Dermis blood vessel endothelial cell (primary cell): ENCODE measurements around the gene CD63. TPM values are rescaled to one million over a fixed set of nuclear protein-coding genes. Genes with fewer than 3 reads are reported as not detected.
A peak's percentile ranks its signal among the peaks of the same experiment; 100 is the strongest.

Source experiments
- DNase-seq: peaks from one replicate; pipeline ENCODE4 v3.0.0; 2010
- total RNA-seq: library from RNA; depleted of rRNA; stranded (reverse); fragments of >200 nt; gene quantifications from 2 replicates; pipeline ENCODE4 v1.2.3, GENCODE V29; 2014

Gene CD63
- total RNA-seq, 1 donor from 2014 or later: 1,427 TPM

- peak; percentile 90 for DNase-seq
Measured at GRCh38 chr12:55738123-55739024, 9.6 kb upstream of the CD63 start.

- DNase-seq: no peak
Measured at GRCh38 chr12:55737581-55738122, 8.8 kb upstream of the CD63 start.

GRCh38 chr12:55736780-55737580 lies 8.2 kb upstream of the CD63 start:
- peak; percentile 84 for DNase-seq

DNA sequence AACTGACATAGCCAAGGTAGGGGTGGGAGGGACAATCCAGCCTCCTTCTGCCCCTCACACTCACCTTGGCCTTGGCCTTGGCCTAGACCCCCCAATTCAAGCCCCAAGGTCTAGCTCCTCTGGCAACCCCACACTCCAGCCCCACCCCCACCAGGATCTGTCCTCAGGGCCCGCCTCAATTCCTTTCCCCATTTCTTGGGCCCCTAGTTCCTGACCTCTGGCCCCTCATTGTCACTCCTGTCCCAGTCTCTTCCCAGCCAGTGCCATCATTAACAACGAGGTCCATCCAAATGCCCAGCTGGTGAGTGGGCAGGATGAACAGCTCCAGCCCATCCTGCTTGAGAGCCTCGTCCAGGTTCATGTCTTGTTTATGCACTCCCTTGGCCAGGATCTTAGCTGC lies 7.3 kb upstream of the CD63 start:
- no peak for DNase-seq

GRCh38 chr12:55734595-55734994 lies 5.8 kb upstream of the CD63 start:
- DNase-seq: no peak

DNA sequence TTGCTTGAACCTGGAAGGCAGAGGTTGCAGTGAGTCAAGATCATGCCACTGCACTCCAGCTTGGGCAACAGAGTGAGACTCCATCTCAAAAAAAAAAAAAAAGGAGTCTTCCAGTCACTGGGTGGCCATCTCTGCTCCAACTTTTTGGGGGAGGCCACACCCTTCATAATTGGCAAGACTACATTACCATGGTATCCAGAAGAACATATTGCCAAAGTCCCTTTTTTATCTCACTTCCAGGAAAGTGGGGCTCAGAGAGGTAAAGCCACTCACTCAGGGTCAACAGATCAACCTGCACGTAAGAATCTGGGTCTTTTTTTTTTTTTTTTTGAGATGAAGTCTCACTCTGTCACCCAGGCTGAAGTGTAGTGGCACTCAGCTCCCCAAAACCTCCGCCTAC lies 5.0 kb upstream of the CD63 start:
- no peak for DNase-seq

- no peak for DNase-seq
Measured at GRCh38 chr12:55733021-55733555, 4.3 kb upstream of the CD63 start.

- no peak for DNase-seq
Measured at GRCh38 chr12:55732288-55732687, 3.5 kb upstream of the CD63 start.

GRCh38 chr12:55729819-55730818 lies 1.3 kb upstream of the CD63 start:
- DNase-seq: peak; percentile 77

DNA sequence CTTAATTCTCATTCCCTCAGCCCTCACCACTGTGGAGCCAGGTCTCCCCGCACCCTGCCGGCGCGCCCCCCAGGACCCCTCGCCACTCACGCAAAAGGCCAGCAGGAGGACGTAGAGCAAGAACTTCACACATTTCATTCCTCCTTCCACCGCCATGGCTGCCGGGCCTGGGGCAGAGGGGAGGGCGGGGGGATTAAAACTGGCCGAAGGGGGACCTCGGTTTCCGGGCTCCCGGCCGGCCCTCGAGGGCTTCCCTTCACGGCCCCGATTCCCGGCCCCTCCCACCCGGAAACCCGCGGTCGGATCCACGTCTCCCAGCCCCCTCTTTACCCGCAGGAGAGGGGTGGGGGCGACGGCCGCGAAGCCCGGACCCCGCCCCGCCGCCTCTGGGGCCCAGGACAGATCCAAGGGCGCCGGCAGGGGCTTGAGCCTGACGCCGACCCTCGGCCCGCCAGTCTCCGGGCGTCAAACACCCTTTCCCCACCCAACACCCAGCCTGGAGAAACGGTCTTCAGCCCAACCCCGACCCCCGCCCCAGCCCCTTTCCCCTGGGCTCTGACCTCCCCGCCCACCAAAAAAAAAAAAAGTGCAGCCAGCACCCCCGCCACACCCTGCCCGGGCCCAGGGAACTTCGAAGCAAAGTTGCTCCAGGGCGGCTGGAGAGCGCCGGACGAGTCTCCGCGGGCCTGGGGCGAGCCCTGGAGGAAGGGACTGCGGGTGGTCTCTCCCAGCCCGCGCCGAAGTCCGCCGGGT lies 447 bp downstream of the CD63 start:
- DNase-seq: peak; percentile 70

DNA sequence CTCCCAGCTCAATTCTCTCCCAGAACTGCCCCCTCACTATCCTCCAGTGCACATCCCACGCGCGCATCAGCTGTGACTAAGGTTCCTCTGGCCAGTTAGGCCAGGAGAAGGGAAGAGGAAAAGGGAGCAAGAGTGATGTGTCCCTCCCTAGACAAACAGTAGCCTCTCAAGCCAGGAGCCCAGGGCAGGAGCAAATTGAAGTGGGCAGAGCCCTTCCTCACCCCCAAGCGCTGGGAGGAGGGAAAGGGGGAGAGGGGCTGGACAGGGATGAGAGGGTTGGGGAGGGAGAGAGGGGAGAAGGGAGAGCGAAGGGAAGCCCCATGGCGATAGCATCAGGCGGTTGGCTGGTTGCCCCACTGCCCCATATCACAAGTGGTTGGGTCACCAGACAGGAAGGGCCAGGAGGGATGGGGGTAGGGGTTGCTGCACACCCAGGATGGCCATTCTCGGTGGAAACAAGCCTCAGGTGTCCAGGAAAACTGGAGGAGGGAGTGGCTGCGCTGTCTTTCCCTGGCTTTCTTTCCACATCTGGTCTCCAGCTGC lies 1.1 kb downstream of the CD63 start:
- DNase-seq: peak; percentile 47

DNA sequence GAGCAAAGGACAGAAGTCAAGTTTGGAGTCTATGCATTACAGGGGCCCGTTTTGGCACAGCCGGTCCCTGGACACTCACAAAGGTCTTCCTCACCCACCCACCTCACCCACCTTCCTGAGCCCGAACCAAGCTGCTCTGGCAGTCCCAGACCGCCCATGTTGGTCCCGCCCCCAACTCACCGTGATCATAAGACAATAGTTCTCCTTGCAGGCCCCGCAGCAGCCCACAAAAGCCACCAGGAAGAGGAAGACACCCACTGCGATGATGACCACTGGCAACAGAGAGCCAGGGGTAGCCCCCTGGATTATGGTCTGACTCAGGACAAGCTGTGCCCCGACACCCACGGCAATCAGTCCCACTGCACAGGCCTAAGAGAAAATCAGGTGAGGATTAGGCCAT lies 1.8 kb downstream of the CD63 start:
- DNase-seq: no peak

- DNase-seq: no peak
Measured at GRCh38 chr12:55725556-55725955, 3.3 kb downstream of the CD63 start.

DNA sequence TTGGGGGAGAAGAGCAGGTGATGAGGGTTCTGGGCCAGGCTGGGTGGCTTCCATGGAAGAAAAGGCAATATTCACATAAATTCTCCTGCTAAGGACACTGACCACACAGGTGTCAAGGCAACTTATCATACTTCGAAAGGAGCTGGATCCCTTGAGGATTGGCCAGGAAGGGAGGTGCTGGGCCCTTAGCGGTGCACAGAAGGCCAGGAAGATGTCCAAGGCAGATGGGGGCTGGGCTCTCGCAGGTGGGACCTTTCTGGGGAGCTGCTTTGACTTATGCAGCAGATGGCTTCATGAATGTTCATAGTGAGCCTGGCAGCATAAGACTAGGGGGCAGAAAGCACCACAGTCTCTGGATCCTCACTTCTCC lies 3.9 kb downstream of the CD63 start:
- DNase-seq: no peak

DNA sequence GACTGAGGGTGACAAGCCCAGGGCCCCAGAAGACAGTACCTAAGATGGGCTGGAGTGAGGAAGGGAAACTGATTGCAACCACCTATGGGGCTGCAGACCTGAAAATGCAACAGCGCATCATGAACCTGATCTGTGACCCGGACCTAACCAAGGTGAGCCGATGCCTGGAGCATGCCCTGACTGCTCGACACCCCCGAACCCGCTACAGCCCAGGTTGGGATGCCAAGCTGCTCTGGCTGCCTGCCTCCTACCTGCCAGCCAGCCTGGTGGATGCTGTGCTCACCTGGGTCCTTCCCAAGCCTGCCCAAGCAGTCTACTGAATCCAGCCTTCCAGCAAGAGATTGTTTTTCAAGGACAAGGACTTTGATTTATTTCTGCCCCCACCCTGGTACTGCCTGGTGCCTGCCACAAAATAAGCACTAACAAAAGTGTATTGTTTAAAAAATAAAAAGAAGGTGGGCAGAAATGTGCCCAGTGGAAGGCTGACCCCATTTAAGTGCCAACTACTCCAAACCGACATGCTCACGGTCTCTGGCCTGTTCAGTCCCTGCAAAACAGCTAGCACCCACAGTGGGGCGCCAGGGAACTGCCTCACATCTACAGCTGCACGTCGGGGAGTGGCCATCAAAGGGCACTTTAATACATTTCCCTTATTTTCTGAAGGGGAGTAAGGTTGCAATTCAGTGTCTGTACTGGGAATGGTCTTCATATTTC lies 4.4 kb downstream of the CD63 start:
- peak; percentile 79 for DNase-seq

DNA sequence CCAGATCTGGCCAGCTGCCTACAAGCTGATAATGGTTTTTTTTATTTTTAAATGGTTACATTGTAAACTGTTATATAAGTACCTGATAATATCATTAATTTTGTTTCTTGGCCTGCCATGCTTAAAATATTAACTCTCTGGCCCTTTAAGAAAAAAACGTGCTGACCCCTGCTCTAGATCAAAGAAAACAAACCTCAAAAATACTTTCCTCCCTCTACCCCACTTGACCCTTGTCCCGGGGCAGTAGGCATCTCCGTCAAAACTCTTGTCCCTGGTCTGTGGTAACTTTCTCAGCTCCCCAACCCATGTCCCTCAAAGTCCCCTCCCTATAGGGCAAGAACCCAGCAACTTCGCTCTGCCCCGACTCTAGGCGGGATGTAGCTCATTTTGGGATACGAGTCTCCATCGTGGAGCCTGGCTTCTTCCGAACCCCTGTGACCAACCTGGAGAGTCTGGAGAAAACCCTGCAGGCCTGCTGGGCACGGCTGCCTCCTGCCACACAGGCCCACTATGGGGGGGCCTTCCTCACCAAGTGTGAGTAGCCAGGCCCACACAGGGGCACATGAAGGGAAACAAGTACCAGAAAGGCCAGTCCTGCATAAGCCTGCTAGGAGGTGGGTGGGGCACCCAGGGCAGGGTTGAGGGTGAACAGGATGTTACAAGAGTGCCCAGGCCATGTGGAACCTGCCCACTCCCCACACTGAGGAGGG lies 5.1 kb downstream of the CD63 start:
- no peak for DNase-seq

DNA sequence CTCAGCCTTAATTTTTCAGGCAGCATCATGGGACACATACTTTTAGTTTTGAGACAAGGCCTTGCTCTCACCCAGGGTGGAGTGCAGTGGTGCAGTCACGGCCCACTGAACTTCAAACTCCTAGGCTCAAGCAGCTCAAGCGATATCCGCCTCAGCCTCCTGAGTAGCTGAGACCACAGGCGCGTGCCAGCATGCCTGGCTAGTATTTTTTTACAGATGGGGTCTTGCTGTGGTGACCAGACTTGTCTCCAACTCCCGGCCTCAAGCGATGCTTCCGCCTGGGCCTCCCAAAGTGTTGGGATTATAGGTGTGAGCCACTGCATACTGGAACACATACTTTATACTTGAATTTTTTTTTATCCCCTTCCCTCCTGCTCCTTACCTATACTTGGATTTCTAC lies 5.9 kb downstream of the CD63 start:
- no peak for DNase-seq

GRCh38 chr12:55721601-55722213 lies 7.1 kb downstream of the CD63 start:
- no peak for DNase-seq

DNA sequence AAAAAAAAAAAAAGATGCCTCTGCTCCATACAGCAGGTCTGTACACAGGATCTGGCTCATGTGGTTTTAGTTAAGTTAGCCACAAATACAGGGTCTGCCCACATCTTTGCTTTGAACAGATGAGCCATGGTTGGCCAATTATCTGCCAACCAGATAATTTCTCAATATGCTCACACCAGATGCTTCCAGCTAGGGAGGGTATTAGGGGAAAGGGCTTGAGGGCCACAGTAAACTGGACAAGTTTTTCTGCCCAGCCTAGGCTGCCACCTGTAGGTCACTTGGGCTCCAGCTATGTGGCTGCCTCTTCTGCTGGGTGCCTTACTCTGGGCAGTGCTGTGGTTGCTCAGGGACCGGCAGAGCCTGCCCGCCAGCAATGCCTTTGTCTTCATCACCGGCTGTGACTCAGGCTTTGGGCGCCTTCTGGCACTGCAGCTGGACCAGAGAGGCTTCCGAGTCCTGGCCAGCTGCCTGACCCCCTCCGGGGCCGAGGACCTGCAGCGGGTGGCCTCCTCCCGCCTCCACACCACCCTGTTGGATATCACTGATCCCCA lies 7.8 kb downstream of the CD63 start:
- DNase-seq: peak; percentile 93
